ENCODE data around the gene FAM76A.

- TF ChIP-seq POLR2AphosphoS5 (IDR thresholded peaks at IDR 0.05) (no peak), POLR2A (IDR thresholded peaks at IDR 0.05) (no peak)
- TF ChIP-seq, protein P1, sequence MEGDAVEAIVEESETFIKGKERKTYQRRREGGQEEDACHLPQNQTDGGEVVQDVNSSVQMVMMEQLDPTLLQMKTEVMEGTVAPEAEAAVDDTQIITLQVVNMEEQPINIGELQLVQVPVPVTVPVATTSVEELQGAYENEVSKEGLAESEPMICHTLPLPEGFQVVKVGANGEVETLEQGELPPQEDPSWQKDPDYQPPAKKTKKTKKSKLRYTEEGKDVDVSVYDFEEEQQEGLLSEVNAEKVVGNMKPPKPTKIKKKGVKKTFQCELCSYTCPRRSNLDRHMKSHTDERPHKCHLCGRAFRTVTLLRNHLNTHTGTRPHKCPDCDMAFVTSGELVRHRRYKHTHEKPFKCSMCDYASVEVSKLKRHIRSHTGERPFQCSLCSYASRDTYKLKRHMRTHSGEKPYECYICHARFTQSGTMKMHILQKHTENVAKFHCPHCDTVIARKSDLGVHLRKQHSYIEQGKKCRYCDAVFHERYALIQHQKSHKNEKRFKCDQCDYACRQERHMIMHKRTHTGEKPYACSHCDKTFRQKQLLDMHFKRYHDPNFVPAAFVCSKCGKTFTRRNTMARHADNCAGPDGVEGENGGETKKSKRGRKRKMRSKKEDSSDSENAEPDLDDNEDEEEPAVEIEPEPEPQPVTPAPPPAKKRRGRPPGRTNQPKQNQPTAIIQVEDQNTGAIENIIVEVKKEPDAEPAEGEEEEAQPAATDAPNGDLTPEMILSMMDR (IDR thresholded peaks at IDR 0.05 in 8 of 11, conservative IDR thresholded peaks at IDR 0.05 in 3 of 11): no peak
These were observed 35.6 kb upstream of the FAM76A start for GRCh38 chr1:27690183-27690582.

Data from spleen (tissue), 7 donors.